NB4 (cell line): Measurements from ENCODE around the gene GPR27.

Experiments used
- POLR2A ChIP-seq: IDR thresholded peaks from 2 replicates; pipeline ENCODE4 v1.6.1; 2011; ENCODE audit warnings: mild to moderate bottlenecking; ENCODE audit not compliant: insufficient read length; ENCODE audit errors: extremely low read depth
- TF ChIP-seq, protein P1 (sequence below): IDR thresholded peaks from one replicate; pipeline ENCODE4 v1.5.1; 2012; ENCODE audit warnings: low read depth, low read length

GRCh38 chr3:71778353-71778752, 24.7 kb downstream of the GPR27 start:
- TF ChIP-seq, protein P1, sequence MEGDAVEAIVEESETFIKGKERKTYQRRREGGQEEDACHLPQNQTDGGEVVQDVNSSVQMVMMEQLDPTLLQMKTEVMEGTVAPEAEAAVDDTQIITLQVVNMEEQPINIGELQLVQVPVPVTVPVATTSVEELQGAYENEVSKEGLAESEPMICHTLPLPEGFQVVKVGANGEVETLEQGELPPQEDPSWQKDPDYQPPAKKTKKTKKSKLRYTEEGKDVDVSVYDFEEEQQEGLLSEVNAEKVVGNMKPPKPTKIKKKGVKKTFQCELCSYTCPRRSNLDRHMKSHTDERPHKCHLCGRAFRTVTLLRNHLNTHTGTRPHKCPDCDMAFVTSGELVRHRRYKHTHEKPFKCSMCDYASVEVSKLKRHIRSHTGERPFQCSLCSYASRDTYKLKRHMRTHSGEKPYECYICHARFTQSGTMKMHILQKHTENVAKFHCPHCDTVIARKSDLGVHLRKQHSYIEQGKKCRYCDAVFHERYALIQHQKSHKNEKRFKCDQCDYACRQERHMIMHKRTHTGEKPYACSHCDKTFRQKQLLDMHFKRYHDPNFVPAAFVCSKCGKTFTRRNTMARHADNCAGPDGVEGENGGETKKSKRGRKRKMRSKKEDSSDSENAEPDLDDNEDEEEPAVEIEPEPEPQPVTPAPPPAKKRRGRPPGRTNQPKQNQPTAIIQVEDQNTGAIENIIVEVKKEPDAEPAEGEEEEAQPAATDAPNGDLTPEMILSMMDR = no peak
- TF ChIP-seq POLR2A = no peak
